Trophoblast cell (in vitro differentiated cells and primary cell): Measurements from ENCODE around the gene CYP2E1.

ENCODE experiments used
- DNase-seq, 2 donors: peaks; one replicate each; pipeline ENCODE4 v3.0.0-alpha.2; 2016
- H2AFZ ChIP-seq: 2 replicates; pipeline ENCODE4 v1.6.1; 2013; ENCODE audit warnings: low read length, moderate library complexity, mild to moderate bottlenecking; ENCODE audit not compliant: insufficient read depth, poor library complexity
- H2AK5ac ChIP-seq: 2 replicates; pipeline ENCODE4 v1.6.1; 2013; ENCODE audit warnings: mild to moderate bottlenecking, low read length
- H2BK120ac ChIP-seq: 2 replicates; pipeline ENCODE4 v1.6.1; 2013; ENCODE audit warnings: low read length, mild to moderate bottlenecking, moderate library complexity; ENCODE audit not compliant: insufficient read depth, poor library complexity
- H2BK12ac ChIP-seq: 2 replicates; pipeline ENCODE4 v1.6.1; 2013; ENCODE audit warnings: mild to moderate bottlenecking, low read length, moderate library complexity
- H2BK5ac ChIP-seq: 2 replicates; pipeline ENCODE4 v1.6.1; 2013; ENCODE audit warnings: low read length, low read depth, moderate library complexity, mild to moderate bottlenecking; ENCODE audit not compliant: poor library complexity
- H3K14ac ChIP-seq: 2 replicates; pipeline ENCODE4 v1.6.1; 2013; ENCODE audit warnings: mild to moderate bottlenecking, low read length
- H3K18ac ChIP-seq: 2 replicates; pipeline ENCODE4 v1.6.1; 2013; ENCODE audit warnings: mild to moderate bottlenecking, low read length
- H3K23ac ChIP-seq: 2 replicates; pipeline ENCODE4 v1.6.1; 2013; ENCODE audit warnings: low read length
- H3K27ac ChIP-seq: 2 replicates; pipeline ENCODE4 v1.5.1; 2013; ENCODE audit warnings: low read depth, mild to moderate bottlenecking, inconsistent platforms, low read length, moderate library complexity
- H3K27me3 ChIP-seq: 2 replicates; pipeline ENCODE4 v1.6.1; 2013; ENCODE audit warnings: inconsistent platforms, mild to moderate bottlenecking, low read length, moderate library complexity; ENCODE audit not compliant: insufficient read depth
- H3K36me3 ChIP-seq, 2 experiments: 1 replicate in 1 of 2; 2 replicates in 1 of 2; pipeline ENCODE4 v1.6.1; 2013; ENCODE audit warnings: low read length in 2 of 2, mild to moderate bottlenecking in 2 of 2, moderate library complexity in 1 of 2; ENCODE audit not compliant: insufficient read depth in 2 of 2, control insufficient read depth in 1 of 2
- H3K4ac ChIP-seq: 2 replicates; pipeline ENCODE4 v1.6.1; 2013; ENCODE audit warnings: low read depth, mild to moderate bottlenecking, low read length, moderate library complexity
- H3K4me1 ChIP-seq, 2 experiments: 1 replicate in 1 of 2; 2 replicates in 1 of 2; pipeline ENCODE4 v1.6.1; 2013; ENCODE audit warnings: low read length in 2 of 2, mild to moderate bottlenecking in 2 of 2, moderate library complexity in 1 of 2; ENCODE audit not compliant: insufficient read depth in 2 of 2, control insufficient read depth in 1 of 2
- H3K4me2 ChIP-seq: 2 replicates; pipeline ENCODE4 v1.6.1; 2013; ENCODE audit warnings: inconsistent platforms, mild to moderate bottlenecking, low read length, moderate library complexity
- H3K4me3 ChIP-seq: 2 replicates; pipeline ENCODE4 v1.5.1; 2013; ENCODE audit warnings: mild to moderate bottlenecking, low read depth, low read length, inconsistent platforms
- H3K79me1 ChIP-seq: one replicate; pipeline ENCODE4 v1.6.1; 2013; ENCODE audit warnings: low read length
- H3K79me2 ChIP-seq: 2 replicates; pipeline ENCODE4 v1.6.1; 2013; ENCODE audit warnings: low read length, mild to moderate bottlenecking; ENCODE audit not compliant: control insufficient read depth, insufficient read depth, poor library complexity
- H3K9ac ChIP-seq: 2 replicates; pipeline ENCODE4 v1.6.1; 2013; ENCODE audit warnings: mild to moderate bottlenecking, low read length
- H3K9me3 ChIP-seq: 2 replicates; pipeline ENCODE4 v1.6.1; 2013; ENCODE audit warnings: low read depth, mild to moderate bottlenecking, control low read depth, inconsistent platforms, low read length; ENCODE audit not compliant: insufficient read depth
- H4K12ac ChIP-seq: 2 replicates; pipeline ENCODE4 v1.6.1; 2013; ENCODE audit warnings: low read depth, mild to moderate bottlenecking, low read length, moderate library complexity
- H4K8ac ChIP-seq: 2 replicates; pipeline ENCODE4 v1.6.1; 2013; ENCODE audit warnings: low read depth, mild to moderate bottlenecking, low read length, moderate library complexity
- H4K91ac ChIP-seq: one replicate; pipeline ENCODE4 v1.6.1; 2013; ENCODE audit warnings: low read depth, mild to moderate bottlenecking, low read length, moderate library complexity
- WGBS: extraction: QIAGEN DNeasy Blood & Tissue Kit; methylation state at CpG from one replicate; pipeline ENCODE4 v1.1.7; 2013; ENCODE audit warnings: missing lambda C conversion rate; ENCODE audit not compliant: insufficient read length, insufficient coverage; ENCODE audit errors: extremely low coverage; 5-methylcytosine and 5-hydroxymethylcytosine counted together

Gene CYP2E1

GRCh38 chr10:133511408-133511807 is 15.8 kb upstream of the CYP2E1 start:
- Histone ChIP-seq H3K4me1 (no peaks in the 10 kb centered on the region), H3K36me3 (no peaks in the 10 kb centered on the region), H2BK12ac (no peak overlapping the region), H2BK120ac (no peak overlapping the region), H3K4me3 (no peak overlapping the region), H3K4me2 (no peak overlapping the region), H4K91ac (no peak overlapping the region), H3K18ac (no peak overlapping the region), H4K12ac (no peak overlapping the region), H3K4ac (no peak overlapping the region), H2AK5ac (no peak overlapping the region), H3K9me3 (peaks cover 11% of the 10 kb centered on the region), H3K23ac (no peak overlapping the region), H2AFZ (no peak overlapping the region), H3K27ac (no peak overlapping the region), H3K9ac (no peak overlapping the region), H3K79me2 (no peaks in the 10 kb centered on the region), H3K14ac (no peak overlapping the region), H4K8ac (no peak overlapping the region), H2BK5ac (no peak overlapping the region), H3K79me1 (no peaks in the 10 kb centered on the region), H3K27me3 (no peaks in the 10 kb centered on the region)
- no peak for DNase-seq
- WGBS: no CpG with 5 or more reads among the region's 4 CpGs

- no CpG with 5 or more reads among the region's 4 CpGs for WGBS
- Histone ChIP-seq H3K27ac (no peak overlapping the region), H2BK5ac (no peak overlapping the region), H3K4ac (no peak overlapping the region), H3K9me3 (peaks cover 10% of the 10 kb centered on the region), H3K79me1 (no peaks in the 10 kb centered on the region), H4K91ac (no peak overlapping the region), H3K14ac (no peak overlapping the region), H3K27me3 (no peaks in the 10 kb centered on the region), H4K8ac (no peak overlapping the region), H2AFZ (no peak overlapping the region), H4K12ac (no peak overlapping the region), H3K4me2 (no peak overlapping the region), H3K18ac (no peak overlapping the region), H3K23ac (no peak overlapping the region), H3K9ac (no peak overlapping the region), H2BK12ac (no peak overlapping the region), H3K36me3 (no peaks in the 10 kb centered on the region), H2AK5ac (no peak overlapping the region), H3K4me3 (no peak overlapping the region), H2BK120ac (no peak overlapping the region), H3K79me2 (no peaks in the 10 kb centered on the region), H3K4me1 (no peaks in the 10 kb centered on the region)
- DNase-seq: no peak
These were observed 15.1 kb upstream of the CYP2E1 start for GRCh38 chr10:133511907-133512528.

GRCh38 chr10:133515471-133515870 is 11.7 kb upstream of the CYP2E1 start:
- Histone ChIP-seq H4K12ac (no peak overlapping the region), H2AFZ (no peak overlapping the region), H2BK12ac (no peak overlapping the region), H3K36me3 (no peaks in the 10 kb centered on the region), H3K9ac (no peak overlapping the region), H3K27ac (no peak overlapping the region), H2AK5ac (no peak overlapping the region), H2BK5ac (no peak overlapping the region), H3K18ac (no peak overlapping the region), H3K79me2 (no peaks in the 10 kb centered on the region), H2BK120ac (no peak overlapping the region), H3K4me1 (no peaks in the 10 kb centered on the region), H3K23ac (no peak overlapping the region), H3K79me1 (no peaks in the 10 kb centered on the region), H3K9me3 (peaks cover 13% of the 10 kb centered on the region), H4K8ac (no peak overlapping the region), H3K14ac (no peak overlapping the region), H4K91ac (no peak overlapping the region), H3K4ac (no peak overlapping the region), H3K27me3 (no peaks in the 10 kb centered on the region), H3K4me2 (no peak overlapping the region), H3K4me3 (no peak overlapping the region)
- no CpG with 5 or more reads among the region's 4 CpGs for WGBS
- no peak for DNase-seq

- H2AFZ ChIP-seq: no peak overlapping the region
- no peak overlapping the region for H2AK5ac ChIP-seq
These were observed 11.1 kb upstream of the CYP2E1 start for GRCh38 chr10:133516057-133516456.

More at GRCh38 chr10:133516057-133516456, 11.1 kb upstream of the CYP2E1 start:
- H3K79me2 ChIP-seq: no peaks in the 10 kb centered on the region
- H3K4me2 ChIP-seq: no peak overlapping the region
- H3K36me3 ChIP-seq: no peaks in the 10 kb centered on the region
- H3K23ac ChIP-seq: no peak overlapping the region
- no peak overlapping the region for H4K8ac ChIP-seq
- H3K9me3 ChIP-seq: peaks cover 15% of the 10 kb centered on the region
- no peak overlapping the region for H3K14ac ChIP-seq
- no peak overlapping the region for H2BK120ac ChIP-seq
- H3K27me3 ChIP-seq: no peaks in the 10 kb centered on the region
- H4K91ac ChIP-seq: no peak overlapping the region
- no peak overlapping the region for H4K12ac ChIP-seq
- H2BK12ac ChIP-seq: no peak overlapping the region
- H3K4ac ChIP-seq: no peak overlapping the region
- WGBS: no CpG with 5 or more reads among the region's 4 CpGs
- no peak overlapping the region for H3K18ac ChIP-seq
- no peak overlapping the region for H3K9ac ChIP-seq
- H3K79me1 ChIP-seq: no peaks in the 10 kb centered on the region
- H3K4me3 ChIP-seq: no peak overlapping the region
- no peaks in the 10 kb centered on the region for H3K4me1 ChIP-seq
- H3K27ac ChIP-seq: no peak overlapping the region
- no peak overlapping the region for H2BK5ac ChIP-seq
- DNase-seq: no peak
